Esophagus (tissue), 2 donors: Measurements from ENCODE around the gene CAPN9. TPM values are rescaled to one million over a fixed set of nuclear protein-coding genes. Genes with fewer than 3 reads are reported as not detected.

Experiments
- H3K27ac ChIP-seq, 2 donors: one replicate each; pipeline ENCODE4 v1.5.1; 2013; ENCODE audit warnings: low read depth in 2 of 2, mild to moderate bottlenecking in 2 of 2, inconsistent platforms in 1 of 2, low read length in 1 of 2, moderate library complexity in 1 of 2
- H3K27me3 ChIP-seq, 2 donors: one replicate each; pipeline ENCODE4 v1.6.1; 2013; ENCODE audit warnings: low read length in 2 of 2, control low read depth in 1 of 2, mild to moderate bottlenecking in 1 of 2; ENCODE audit not compliant: insufficient read depth in 2 of 2, control insufficient read depth in 1 of 2
- H3K36me3 ChIP-seq, 2 donors: one replicate each; pipeline ENCODE4 v1.6.1; 2013; ENCODE audit warnings: low read length in 1 of 2; ENCODE audit not compliant: control insufficient read depth in 2 of 2, insufficient read depth in 2 of 2
- H3K4me1 ChIP-seq, 2 donors: one replicate each; pipeline ENCODE4 v1.6.1; 2013; ENCODE audit warnings: low read length in 1 of 2; ENCODE audit not compliant: control insufficient read depth in 2 of 2, insufficient read depth in 2 of 2
- H3K4me3 ChIP-seq, 2 donors: one replicate each; pipeline ENCODE4 v1.5.1; 2013; ENCODE audit warnings: low read length in 2 of 2, mild to moderate bottlenecking in 2 of 2, low read depth in 1 of 2, moderate library complexity in 1 of 2
- H3K9me3 ChIP-seq, 2 donors: one replicate each; pipeline ENCODE4 v1.6.1; 2013; ENCODE audit warnings: mild to moderate bottlenecking in 2 of 2, low read depth in 1 of 2, low read length in 1 of 2, moderate library complexity in 1 of 2; ENCODE audit not compliant: control insufficient read depth in 2 of 2, insufficient read depth in 1 of 2
- whole genome bisulfite sequencing, 2 donors: extraction: QIAGEN DNeasy Blood & Tissue Kit; methylation state at CpG; one replicate each; pipeline ENCODE4 v1.1.7; 2013; 5-methylcytosine and 5-hydroxymethylcytosine counted together
- polyA plus RNA-seq, 2 donors: library from polyadenylated mRNA; stranded (reverse); fragments of 200-250 nt; gene quantifications; one replicate each; pipeline ENCODE4 v1.2.3, GENCODE V29; 2013
- donor health status: healthy with polysubstance abuse.
- donor health status: Bipolar disorder and iron deficiency.

Gene CAPN9
- polyA plus RNA-seq, 2 donors, result 0.06 TPM; not detected in 1

DNA sequence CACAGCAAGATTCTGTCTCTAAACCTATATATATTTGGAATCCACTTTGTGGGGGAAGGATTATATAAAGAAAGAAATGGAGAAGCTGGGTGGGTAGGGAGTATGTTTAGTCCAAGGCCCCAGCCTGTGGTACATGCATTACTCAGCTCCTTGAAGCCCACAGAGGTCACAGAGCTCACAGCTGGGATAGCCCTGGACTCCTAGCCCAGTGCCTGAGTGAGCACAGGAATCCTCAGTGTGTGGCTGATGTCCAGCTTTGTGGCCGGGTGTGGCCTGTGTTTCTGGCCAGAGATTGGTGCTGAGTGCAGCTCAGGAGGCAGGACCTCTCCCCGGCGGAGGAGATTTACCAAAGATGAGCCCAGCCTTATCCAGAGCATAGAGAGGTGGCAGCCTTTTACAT lies 7.6 kb downstream of the CAPN9 start:
- no peaks in the 10 kb centered on the region for H3K9me3 ChIP-seq
- H3K27ac ChIP-seq, result no peak overlapping the region
- WGBS, 2 donors, result 65 to 78% methylated on average over 3 of the region's 3 CpGs
- H3K4me1 ChIP-seq, result peaks cover 0 to 2% of the 10 kb centered on the region in 2 donors
- H3K27me3 ChIP-seq, result no peaks in the 10 kb centered on the region
- no peaks in the 10 kb centered on the region for H3K36me3 ChIP-seq
- no peak overlapping the region for H3K4me3 ChIP-seq

DNA sequence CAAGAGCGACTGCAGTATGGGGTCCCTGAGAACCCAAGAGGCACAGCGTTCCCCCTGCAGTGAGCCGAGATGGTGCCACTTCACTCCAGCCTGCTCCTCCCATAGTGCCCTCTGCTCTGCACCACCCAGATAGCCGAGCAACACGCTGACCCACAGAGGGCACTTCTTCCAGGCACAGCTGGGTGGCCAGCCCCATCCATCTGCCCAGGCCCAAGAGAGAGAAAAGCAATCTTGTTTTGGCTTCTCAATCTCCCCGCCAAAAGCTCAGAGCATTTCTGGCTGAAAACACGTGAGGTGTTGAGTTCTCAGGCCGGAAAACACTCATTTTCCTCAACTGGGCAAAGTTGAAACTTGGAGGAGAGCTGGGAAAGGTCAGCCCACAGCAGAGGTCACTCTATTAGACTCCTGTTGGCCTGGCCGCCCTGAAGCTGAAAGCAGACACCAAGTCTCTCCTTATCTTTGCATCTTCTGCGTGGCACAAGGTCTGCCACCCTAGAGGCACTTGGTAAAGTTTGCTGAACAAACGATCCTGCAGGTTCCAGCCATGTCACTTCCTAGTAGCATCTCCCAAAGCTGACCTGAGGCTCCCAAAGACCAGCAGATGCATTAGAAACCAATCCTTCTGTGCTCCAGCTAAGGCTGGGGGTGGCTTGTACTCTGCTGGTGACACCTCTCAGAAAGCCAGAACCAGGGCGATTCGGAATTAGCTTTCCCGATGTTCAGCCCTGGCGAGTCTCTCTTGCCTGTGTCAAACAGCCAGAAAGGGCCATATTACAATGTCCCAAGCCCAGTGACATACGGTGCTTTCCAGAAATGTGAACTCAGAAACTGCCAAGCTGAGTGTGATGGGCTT lies 10.9 kb downstream of the CAPN9 start:
- H3K9me3 ChIP-seq, result no peaks in the 10 kb centered on the region
- 86 to 90% methylated on average over 15 to 16 of the region's 16 CpGs for WGBS, 2 donors
- no peaks in the 10 kb centered on the region for H3K27me3 ChIP-seq
- H3K4me3 ChIP-seq, result no peak overlapping the region
- no peaks in the 10 kb centered on the region for H3K36me3 ChIP-seq
- H3K27ac ChIP-seq, result no peak overlapping the region
- no peaks in the 10 kb centered on the region for H3K4me1 ChIP-seq

DNA sequence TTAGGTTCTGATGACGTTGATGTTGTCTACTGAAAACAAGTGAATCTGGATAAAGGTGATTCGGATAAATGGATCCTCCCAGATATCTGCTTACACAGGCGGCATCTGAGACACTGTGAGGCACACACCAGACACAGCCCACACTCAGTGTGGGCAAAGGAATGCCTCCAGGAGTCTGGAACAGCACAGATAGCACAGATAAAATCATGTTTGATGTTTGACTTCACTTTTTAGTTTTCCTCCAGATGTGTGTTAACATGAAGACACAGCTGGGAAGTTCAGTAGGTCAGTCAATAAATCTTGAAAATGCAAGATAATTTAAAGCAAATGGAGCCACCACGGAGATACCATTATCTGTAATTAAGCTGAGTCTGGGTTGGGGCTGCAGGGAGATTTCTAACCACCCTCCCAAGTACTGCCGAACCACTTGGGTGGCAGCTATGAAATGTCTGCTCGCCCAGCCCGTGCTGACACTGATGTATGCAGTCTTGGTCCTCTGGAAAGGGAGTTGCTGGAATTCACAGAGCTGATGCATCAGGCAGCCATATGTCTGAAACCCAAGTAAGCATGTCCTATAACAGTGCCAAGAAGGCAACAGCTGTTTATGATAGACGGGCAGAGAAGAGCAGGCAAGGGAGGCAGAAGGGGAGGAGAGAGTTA lies 11.7 kb downstream of the CAPN9 start:
- Histone ChIP-seq H3K27ac (no peak overlapping the region), H3K9me3 (no peaks in the 10 kb centered on the region), H3K4me3 (no peak overlapping the region), H3K36me3 (no peaks in the 10 kb centered on the region), H3K4me1 (no peaks in the 10 kb centered on the region), H3K27me3 (no peaks in the 10 kb centered on the region)
- WGBS, 2 donors, result 61 to 66% methylated on average over 8 of the region's 8 CpGs

DNA sequence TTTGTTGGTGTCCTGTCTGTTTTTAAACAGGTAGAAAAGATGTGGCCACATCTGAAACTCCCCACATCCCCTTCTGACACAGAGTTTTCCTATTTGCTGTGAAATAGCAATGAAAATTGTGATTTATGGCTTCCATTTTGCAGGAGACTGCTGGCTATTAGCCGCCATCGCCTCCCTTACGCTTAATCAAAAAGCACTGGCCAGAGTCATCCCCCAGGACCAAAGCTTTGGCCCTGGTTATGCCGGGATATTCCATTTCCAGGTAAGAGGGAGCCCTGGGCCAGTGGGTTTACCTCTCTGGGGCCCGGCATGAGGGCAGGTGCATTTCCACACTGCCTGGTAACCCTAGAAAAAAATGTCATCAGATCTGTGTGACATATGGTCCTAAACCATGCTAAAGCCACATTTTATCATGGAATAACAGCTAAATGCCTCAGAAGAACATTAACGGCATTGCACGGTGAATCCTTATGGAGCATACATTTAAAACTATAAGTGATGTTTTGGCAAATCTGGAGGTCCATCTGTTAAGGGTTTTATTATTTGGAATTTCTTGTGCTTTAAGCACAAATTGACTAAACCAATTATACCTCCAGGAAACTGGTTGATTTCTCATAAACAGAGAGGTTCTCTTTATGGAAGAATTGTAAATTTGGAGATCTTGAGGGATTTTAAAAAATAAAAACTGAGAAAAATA lies 12.3 kb downstream of the CAPN9 start:
- H3K4me3 ChIP-seq, result no peak overlapping the region
- 93 to 95% methylated on average over 7 of the region's 7 CpGs for WGBS, 2 donors
- H3K4me1 ChIP-seq, result no peaks in the 10 kb centered on the region
- H3K9me3 ChIP-seq, result no peaks in the 10 kb centered on the region
- H3K27ac ChIP-seq, result no peak overlapping the region
- no peaks in the 10 kb centered on the region for H3K27me3 ChIP-seq
- no peaks in the 10 kb centered on the region for H3K36me3 ChIP-seq

DNA sequence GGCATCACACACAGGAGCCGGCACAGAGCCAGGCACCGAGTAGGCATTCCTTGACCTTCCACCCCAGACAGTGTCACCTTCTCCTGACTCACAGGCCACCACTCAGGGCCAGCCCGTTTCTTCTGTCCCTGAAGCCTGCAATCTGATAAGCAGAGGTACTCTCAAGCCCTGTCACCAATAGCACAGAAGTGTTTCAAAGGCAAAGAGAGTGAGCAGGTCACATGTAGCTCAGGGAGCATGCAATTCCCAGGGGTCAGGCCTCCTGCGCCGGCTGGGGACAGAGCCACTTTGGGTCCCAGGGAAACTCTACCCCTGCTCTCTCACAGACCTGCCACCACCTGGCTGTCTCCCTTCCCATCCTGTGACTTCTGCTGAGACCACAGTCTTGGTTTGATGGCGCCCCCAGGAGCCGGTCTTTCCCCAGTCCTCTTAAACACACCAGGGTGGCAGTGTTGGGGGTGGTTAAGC lies 13.2 kb downstream of the CAPN9 start:
- Histone ChIP-seq H3K4me1 (no peaks in the 10 kb centered on the region), H3K9me3 (no peaks in the 10 kb centered on the region), H3K36me3 (no peaks in the 10 kb centered on the region), H3K27ac (no peak overlapping the region), H3K27me3 (no peaks in the 10 kb centered on the region), H3K4me3 (no peak overlapping the region)
- WGBS, 2 donors, result 71 to 80% methylated on average over 7 of the region's 7 CpGs

DNA sequence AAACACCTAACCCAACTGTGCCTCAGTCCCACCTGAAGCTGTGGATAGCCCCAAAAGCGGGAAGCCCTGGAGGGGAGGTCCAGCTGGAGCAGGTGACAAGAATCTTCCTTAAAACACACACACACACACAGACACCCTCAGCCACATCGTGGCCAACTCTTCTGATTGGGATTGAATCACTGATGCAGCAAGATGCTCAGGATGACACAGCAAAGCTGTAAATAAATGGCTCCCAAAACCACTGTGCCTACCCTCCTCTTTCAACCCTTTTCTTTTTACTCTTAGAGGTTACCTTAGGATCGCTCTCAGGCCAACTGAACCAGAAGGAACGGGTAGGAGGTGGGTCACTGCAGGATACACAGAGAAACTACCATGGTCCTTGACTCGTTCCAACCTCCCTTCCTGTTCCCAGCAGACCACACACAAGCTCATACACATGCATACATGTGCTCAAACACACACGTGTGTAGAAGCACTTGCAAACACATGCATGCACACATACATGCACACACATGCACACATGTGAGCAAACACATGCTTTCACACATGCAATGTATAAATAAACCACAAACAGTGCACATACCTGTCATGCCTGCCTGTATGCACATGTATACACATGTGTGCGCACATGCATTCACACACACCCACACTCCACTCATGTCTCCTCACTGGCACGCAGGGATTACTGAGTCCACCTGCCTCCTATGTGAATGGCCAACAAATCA lies 14.4 kb downstream of the CAPN9 start:
- Histone ChIP-seq H3K36me3 (no peaks in the 10 kb centered on the region), H3K4me3 (no peak overlapping the region), H3K4me1 (no peaks in the 10 kb centered on the region), H3K9me3 (no peaks in the 10 kb centered on the region), H3K27me3 (no peaks in the 10 kb centered on the region), H3K27ac (no peak overlapping the region)
- 83 to 85% methylated on average over 8 of the region's 8 CpGs for WGBS, 2 donors

DNA sequence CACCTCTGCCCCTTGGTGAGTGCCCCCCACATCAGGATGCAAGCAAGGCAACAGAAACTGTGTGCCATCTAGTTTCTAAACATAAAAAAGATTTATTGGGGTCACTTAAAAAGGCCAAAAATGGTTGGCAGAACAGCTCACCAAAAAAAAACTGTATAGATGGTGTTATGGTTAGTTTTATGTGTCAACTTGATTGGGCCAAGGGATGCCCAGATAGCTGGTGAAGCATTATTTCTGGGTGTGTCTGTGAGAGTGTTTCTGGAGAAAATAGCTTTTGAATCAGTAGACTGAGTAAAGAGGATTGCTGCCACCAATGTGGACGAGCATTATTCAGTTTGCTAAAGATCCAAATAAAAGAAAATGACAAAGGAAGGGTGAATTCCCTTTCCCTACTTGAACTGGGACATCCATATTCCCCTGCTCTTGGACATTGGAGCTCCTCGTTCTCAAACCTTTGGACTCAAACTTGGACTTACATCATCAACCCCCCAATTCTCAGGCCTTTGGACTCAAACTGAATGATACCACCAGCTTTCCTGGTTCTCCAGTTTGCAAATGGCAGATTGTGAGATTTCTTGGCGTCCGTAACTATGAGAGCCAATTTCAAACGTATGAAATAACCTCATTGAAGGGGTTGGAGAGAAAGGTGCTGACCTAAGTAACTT lies 16.9 kb downstream of the CAPN9 start:
- no peaks in the 10 kb centered on the region for H3K36me3 ChIP-seq
- no peaks in the 10 kb centered on the region for H3K9me3 ChIP-seq
- H3K4me1 ChIP-seq, result peaks cover 0 to 2% of the 10 kb centered on the region in 2 donors
- no peak overlapping the region for H3K27ac ChIP-seq
- no peaks in the 10 kb centered on the region for H3K27me3 ChIP-seq
- H3K4me3 ChIP-seq, result no peak overlapping the region
- WGBS, 2 donors, result 88 to 89% methylated on average over 5 of the region's 5 CpGs

DNA sequence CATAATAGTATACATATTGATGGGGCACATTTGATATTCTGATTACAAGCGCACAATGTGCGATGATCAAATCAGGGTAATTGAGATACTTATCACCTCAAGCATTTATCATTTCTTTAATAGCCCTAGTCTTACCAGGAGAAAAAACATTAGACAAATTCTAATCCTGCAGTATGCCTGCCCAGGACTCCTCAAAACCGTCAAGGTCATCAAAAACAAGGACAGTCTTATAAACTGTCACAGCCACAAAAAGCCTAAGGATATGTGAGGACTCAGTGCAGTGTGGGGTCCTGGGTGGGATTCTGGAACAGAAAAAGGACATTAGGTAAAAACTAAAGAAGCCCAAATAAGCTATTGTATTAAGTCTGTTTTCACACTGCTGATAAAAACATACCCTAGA lies 19.1 kb downstream of the CAPN9 start:
- no peak overlapping the region for H3K4me3 ChIP-seq
- H3K4me1 ChIP-seq, result peaks cover 0 to 2% of the 10 kb centered on the region in 2 donors
- H3K9me3 ChIP-seq, result peaks cover 0 to 8% of the 10 kb centered on the region in 2 donors
- WGBS, 2 donors, result 92 to 95% methylated on average over 3 of the region's 3 CpGs
- H3K27ac ChIP-seq, result no peak overlapping the region
- no peaks in the 10 kb centered on the region for H3K27me3 ChIP-seq
- no peaks in the 10 kb centered on the region for H3K36me3 ChIP-seq
